ENCODE results near the gene TRAF3IP1.

Gene TRAF3IP1

DNA sequence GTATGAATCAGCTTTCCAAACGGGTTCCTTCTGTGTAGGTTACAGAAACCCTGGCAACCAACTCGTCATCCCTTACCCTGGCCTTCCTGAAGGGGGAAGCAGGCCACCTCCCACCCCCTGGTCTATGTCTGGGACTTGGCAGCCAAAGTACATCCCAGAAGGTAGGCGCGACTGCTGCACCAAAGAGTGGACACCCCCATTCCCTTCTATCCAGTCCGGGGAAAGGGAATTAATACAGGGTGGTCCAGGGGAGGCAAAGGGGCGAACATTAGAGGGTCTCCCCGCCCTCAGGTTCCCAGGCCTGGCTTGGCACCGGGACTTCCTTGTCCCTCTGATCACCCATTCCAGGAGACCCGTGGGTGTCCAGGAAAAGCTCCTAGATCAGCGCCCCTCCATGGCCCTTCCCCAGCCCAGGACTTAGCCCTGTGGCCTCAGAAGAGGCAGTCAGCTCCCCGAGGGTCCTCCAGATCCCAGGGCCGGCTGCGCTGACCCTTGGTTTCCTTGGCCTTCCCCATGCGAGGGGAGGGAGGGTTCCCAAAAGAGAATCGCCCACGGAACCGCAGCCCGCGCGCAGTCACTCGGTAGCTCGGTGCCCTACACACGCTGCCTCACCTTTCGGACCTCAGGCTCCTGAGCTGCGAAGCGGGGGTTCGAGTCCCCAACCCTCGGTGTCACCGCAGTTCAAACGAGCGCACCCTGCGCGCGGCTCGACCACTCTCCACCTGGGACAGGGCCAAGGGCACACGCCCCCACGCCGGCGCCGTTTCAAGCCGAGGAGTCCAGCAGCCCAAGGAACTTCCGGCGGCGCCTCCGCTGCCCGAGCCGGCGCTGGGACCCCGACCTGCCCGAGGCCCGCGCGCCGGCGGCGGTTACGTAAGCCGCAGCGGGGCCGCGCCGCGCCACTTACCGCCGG lies 32.3 kb upstream of the TRAF3IP1 start, which contains the start of gene PER2:
Gene PER2, minus strand, starts transcription at position 874 of the 913 bp plus-strand sequence. CDS start 10,674 bp downstream, outside the sequence.
- peak; percentile 80 to 91 (median 84) for DNase-seq

DNA sequence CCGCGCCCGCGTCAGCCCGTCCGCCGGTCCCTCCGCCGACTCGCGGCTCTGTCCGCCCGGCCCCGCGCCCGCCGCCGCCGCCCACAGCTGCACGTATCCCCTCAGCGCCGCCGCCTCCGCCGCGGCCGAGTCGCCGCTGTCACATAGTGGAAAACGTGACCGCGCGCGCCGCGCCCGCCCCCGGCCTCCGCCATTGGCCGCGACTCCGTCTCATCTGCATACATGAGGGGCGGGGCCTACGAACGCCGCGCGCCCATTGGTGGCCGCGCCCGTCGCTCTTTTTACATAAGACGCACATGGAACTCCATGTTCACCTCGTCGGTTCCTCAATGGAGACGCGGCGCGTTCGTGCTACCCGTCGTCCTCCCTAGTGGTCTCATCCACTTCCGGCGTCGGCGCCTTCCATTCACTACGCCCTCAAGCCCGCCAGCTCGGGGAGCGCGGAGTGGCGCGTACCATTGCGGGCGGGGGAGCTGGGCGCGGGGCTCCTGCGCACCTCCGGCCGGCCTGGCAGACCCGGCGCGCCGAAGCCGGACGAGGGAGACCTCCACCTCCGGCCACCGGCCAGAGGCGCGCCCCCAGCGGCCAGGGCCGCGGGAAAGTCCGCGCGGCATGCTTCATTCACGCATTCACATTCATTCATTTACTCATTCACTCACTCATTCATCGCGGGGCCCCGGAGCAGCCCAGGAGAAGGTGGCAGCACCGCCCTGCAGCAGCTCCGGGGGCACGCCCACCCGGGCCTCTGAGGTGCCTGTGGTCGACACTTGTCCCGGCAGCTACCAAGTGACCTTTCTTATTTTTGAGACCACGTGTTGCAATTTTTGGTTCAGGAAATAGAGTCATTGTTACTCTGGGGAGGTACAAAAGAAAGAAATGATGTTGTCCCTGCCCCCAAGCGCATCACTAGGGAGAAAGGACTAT lies 31.4 kb upstream of the TRAF3IP1 start:
- peak; percentile 98 to 99 (median 99) for DNase-seq

DNA sequence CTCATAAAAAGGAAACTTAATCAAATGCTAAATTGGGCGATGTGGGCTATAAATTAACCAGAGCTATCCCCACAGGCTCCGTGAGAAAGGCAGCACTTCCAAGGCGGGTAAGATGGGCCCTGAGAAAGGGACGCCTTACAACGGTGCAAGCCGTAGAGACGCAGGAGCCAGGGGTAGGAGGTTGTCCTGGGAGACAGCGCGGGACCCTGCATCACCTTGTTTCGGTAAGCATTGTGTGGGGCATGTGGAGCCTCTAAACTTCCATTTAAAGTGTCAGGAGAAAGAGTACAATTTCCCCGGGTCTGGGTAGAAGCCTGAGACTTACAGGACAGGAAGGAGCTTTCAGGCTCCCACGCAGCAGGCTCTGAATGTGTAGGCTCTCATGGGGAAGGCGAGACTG lies 30.7 kb upstream of the TRAF3IP1 start:
- peak in 2 of 4 experiments; percentile 4 to 32 for DNase-seq

DNA sequence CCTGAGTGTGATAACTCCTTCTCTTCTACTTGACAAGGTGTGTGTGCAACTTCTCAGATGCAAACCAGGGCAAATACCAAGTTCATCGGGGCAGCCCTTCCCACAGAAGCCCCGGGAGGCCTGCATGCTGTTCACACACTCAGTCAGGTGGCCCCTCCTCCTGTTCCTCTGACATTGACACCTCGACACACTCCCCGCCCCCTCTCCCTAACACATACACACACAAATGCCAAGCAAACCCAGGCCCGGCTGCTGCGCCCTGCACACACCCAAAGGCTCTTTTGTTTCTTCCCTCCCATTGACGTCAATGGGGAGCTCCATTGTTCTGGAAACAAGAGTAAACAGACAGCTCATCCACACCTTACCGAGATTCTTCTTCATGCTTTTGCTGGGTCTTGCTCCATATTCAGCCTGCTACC lies 30.2 kb upstream of the TRAF3IP1 start:
- DNase-seq: no peak

DNA sequence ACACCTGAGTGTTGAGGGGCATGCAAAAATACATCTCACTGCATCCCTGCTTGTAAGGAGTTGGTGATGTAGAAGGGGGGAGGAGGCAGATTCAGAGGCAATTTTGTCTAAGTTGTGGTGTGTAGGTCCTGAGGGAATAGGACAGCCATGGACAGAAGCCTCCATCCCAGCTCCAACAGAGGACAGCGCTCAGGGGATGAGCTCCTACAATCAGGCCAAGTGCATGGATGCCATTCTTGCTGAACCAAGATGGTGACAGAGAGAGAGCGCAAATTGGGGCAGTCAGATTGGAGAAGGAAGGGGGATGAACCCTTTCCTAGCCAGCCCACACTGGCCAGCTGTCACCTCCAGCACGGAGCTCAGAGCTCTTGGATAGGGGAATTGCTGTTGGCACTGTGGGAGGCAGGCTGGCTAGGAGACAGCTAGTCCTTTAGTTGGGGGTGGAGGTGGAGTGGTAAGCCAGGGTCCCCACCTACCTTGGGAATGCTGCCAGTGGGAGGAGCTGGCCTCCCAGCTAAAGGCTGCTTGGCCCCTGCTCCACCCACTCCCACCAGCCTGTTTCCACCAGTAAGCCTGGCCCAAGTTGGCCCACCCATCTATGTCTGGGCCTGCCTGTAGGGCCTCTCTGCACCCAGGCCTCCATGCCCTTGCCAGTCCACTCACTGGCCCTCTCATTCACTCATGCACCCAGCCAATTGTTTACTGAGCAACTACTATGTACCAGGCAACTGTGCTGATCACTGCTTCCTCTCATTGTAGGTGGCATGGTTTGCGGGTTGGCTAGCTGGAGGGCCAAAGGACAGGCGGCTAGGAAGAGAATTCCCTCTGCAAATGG lies 29.4 kb upstream of the TRAF3IP1 start:
- DNase-seq: no peak

DNA sequence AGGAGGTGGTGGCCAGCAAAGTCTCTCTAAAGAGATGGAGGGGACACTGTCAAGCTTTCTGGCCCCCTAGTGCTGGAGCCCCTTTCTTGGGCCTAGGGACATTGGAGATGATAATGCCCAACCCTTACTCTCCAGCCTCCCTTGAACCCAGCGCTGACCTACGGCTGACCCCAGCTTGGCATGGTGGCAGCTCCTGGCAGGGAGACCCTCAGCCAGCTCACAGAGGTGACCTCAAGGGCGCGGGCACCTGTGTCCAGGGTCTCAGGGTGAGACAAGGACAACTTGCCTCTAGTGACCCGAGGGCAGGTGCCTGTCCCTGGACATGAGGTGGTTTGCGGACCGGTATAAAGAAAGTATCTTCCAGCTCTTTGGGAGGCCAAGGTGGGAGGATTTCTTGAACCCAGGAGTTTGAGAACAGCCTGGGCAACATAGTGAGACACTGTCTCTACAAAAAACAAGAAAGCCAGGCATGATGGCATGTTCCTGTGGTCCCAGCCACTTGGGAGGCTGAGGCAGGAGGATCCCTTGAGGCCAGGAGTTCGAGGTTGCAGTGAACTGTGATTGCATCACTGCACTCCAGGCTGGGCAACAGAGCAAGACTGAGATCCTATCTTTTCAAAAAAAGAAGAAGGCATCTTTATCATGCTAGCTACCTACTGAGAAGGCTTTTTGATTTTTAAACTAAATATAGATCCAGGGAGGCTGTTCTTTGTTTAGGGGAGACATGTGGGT lies 28.6 kb upstream of the TRAF3IP1 start:
- DNase-seq: no peak

DNA sequence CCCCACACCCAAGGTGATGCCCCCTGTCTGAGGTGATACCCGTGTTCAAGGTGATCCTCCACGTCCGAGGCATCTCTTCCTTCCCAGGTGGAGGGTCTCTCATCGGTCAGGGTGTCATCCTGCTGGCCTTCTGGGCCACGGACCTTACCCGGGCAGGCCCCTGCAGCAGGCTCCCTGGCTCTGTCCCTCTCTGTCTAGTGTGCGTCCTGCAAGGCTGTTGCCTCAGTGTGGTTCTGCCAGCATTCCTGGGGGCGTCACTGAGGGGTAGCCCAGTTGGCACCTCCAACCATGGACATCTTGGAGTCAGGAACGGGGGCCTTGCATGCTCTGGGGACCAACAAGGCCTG lies 26.3 kb upstream of the TRAF3IP1 start:
- DNase-seq: no peak

DNA sequence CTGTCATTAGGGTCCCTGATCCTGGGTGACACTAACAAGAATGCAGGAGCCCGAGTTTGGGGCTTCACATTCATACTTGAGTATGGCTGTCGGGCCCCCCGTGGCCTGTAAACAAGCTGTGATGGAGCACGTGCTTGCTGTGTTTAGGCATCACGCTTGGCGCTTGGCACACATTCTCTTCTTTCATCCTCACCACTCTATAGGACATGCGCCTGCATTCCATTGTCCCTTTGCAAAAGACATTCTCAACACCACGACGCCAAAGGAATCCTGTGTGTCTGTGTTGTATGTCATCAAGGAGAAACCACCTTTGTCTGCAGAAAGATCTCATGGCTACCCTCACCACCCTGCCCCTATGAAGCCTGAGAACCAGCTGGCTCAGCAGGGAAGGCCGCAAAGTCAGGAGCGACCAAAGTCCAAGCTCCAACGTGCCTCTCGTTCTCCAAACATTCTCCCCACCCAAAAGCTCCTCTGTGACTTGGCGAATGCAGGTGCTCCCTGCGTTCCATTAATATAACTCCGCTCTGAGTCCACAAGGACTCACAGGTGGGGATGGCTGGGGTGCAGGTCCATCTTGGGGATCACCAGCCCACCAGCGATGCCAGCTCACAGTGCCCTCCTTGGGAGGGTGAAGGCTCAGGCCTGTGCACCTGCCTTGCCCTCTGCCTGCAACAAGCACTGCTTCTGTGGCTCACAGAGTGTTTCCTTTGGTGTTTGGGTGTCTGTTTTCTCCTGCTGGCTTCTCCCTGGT lies 25.8 kb upstream of the TRAF3IP1 start:
- DNase-seq: no peak

DNA sequence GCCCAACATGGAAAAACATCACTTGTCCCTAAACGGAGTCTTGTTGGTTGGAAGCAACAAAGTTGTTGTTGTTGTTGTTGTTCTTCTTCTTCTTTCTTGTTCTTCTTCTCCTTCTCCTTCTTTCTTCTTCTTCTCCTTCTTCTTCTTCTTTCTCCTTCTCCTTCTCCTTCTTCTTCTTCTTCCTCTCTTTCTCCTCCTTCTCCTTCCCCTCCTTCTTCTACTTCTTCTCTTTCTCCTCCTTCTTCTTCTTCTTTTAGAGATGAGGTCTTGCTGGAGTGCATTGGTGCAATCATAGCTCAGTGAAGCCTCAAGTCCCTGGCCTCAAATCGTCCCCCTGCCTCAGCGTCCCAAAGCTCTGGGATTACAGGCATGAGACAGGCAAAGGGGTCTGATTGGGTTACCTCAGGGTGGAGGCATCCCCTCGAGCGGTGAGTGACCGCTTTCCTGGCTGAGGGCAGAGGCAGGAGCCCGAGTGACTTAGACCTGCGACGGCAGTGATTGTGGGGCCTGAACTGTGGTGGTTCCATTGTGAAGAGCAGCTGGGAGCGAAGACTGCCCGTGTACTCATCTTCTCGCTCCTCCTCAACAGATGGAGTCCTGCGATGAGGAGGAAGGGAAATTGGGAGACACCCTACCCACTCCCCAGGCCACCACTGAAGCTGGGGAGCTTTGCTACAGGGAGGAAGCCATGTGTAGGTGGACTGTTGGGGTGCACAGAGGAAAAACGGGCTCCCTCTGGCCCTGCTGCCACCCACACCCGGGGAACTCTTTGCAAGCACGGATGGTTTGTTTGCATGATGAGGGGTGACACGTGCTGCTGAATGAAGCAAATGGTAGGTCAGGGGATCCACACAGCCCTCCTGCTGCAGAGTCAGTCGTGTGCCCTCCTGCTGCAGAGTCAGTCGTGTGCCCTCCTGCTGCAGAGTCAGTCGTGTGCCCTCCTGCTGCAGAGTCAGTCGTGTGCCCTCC lies 24.9 kb upstream of the TRAF3IP1 start:
- no peak for DNase-seq

DNA sequence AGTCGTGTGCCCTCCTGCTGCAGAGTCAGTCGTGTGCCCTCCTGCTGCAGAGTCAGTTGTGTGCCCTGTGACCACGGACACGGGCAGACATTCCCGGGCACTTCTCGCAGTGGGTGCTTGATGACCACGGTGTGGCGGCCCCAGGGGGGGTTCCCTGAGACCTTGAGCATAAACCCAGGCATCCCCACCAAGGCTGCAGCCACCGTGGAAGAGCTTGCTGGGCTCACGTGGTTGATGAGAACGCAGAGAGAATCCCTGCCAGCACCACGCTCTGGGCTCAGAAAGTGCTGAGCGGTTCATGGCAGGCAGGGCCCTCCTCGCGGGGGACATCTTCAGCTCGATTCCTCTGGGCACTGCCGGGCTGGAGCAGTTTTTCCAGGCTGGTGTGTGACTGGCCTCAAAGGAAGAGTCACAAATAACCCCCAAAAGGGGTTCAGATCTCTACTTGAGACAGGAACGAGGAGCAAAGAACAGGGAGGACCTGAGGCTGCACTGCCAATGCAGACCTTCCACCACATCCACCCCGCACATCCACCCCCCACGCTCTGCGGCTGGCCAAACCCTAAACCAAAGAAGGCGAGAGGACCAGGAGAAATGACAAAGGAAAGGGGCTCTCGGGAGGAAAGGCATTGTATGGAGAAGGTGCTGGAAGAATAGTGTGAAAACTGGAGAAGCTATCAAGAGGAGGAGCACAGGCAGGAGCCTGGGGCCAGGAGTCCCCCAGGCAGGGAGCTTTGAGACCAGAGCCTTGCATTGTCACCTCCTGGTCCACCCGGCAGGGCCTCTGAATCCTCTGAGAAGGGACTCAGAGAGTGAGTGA lies 23.5 kb upstream of the TRAF3IP1 start:
- DNase-seq: no peak

DNA sequence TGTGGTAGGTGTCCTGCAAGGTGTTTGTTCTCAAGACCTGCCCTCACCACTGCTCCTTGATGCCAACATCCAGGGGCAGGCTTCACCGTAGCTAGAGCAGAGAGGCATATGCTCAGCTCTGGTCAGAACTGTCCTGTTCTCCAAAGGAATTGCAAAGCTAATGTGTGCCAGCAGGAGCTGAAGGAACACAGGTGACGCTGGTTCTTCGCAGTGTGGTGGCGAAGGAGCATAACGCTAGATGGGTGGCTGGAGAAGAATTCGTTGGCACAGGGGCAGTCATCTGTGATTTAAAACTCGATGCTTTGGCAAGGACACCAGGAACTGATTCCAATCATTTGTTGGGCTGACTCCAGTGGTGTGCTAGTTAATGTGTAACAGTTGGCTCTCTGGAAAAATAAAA lies 20.5 kb upstream of the TRAF3IP1 start:
- no peak for DNase-seq

DNA sequence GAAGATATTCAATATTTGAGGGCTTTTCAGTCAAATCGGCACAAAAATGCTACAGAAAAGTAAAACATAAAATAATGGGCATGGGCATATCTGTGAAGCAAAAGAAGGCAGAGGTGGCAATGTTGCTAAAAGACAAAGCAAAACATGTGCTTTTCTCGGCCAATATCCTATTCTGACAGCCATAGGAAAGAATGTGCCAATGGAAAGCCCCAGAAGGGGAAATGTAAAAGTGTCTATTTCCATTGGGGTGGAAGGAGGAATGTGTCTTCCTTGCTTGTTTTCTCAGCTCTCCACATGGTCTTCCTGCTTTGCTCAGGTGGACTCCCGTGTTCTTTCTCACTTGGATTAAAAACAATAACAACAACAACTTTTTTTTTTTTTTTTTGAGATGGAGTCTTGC lies 18.2 kb upstream of the TRAF3IP1 start:
- no peak for DNase-seq

DNA sequence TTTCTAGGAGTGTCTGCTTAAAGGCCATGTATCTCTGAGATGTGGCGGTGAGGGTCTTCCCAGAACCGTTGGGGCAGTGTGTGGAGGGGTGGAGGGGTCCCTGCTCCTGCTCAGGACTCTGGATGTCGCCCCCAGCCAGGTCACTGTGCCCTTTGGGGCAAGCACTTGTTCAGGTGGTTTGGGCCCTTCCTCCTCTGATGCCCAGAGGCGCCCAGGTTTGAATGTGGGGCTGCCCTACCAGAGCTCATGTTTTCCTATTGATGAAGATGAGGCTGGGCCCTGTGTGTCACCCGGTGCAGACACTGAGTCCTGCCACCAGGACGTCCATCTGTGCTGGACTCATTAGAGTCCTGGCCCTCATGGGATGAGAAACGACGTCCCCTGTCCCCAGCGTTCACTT lies 17.6 kb upstream of the TRAF3IP1 start:
- no peak for DNase-seq

DNA sequence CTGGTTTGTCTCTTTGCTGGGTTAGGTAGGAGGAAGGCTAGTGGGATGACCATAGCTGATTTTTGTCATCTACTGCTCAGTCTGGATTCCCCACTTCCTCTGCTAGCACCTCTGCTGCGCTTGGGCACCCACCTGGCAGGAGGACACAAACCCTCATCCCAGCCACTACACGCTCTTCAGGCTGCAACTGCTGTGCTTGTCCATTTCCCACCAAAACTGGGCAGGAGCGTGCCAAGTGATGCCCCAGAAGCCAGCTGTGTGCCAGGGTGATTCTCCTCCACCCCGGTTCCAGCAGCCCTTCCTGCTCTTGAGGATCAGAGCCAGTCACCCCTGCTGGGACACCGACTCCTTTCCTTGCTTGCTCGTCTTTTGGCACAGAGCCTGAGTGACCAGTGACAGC lies 16.2 kb upstream of the TRAF3IP1 start:
- no peak for DNase-seq

DNA sequence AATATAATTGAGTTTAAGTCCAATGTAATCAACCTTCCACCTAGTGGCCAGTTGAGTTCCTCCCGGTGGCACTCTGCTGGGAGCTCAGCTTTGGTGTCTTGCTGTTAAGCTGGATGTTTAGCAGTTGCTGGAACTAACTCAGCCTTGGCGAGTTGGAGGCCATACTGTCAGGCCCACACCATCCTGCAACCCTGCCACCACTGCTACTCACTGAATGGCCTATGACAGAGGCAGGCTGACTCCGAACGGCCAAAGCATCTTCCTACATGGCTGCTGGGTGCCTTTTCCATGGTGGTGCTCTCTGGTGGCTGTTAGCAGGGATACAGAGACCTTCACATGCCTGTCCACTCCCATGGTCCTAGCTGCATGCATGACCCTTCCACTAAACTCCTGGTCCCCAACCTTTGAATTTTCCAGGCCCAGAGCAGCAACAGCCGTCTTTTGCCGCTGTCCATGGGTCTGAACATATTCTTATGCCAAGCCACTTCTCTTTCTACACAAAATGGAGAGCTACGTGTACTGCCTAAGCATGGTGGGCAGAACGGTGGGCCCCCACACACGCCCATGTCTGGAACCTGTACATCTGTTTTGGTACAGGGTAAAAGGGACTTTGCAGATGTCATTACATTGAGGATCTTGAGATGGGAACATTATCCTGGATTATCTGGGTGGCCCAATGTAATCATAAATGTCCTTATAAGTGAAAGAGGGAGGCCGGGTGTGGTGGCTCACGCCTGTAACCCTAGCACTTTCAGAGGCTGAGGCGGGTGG lies 15.0 kb upstream of the TRAF3IP1 start:
- no peak for DNase-seq

DNA sequence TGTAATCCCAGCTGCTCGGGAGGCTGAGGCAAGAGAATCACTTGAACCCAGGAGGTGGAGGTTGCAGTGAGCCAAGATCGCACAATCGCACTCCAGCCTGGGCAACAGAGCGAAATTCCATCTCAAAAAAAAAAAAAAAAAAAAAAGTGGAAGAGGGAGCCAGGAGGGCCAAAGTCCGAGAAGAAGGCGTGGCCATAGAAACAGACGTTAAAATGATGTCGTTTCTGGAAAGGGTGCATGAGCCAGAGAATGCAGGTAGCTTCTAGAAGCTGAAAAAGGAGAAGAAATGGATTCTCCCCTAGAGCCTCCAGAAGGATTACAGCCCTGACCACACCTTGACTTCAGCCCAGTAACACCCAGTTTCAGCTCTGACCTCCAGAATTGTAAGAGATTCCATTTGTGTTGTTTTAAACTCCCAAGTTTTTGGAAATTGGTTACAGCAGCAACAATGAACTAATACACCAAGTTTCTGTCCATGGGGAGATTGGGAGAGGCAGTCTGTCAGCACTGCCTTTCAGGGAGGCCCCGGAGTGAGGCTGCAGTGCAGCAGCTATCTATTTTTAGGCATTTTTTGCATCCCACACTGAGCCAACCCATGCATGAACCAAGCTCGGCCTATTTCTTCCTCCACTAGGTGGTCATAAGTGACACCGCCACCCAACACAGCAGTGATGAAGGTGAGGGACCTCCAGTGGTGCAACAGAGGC lies 14.2 kb upstream of the TRAF3IP1 start:
- no peak for DNase-seq

DNA sequence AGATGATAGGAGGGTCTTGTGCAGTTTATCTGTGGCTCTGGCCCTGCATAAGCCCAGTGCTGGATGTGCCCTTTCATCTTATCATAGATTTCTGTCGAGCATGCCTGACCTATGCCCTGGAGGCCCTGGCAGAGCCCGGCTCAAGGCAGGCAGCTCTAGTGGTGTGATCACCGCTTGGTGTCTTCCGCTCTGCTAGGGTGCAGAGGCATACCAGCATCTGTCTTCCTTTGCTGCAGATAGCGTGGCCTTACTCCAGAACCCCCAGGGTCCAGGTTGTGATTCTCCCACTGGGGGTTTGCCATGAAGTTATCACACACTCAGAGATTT lies 13.7 kb upstream of the TRAF3IP1 start:
- DNase-seq: no peak

DNA sequence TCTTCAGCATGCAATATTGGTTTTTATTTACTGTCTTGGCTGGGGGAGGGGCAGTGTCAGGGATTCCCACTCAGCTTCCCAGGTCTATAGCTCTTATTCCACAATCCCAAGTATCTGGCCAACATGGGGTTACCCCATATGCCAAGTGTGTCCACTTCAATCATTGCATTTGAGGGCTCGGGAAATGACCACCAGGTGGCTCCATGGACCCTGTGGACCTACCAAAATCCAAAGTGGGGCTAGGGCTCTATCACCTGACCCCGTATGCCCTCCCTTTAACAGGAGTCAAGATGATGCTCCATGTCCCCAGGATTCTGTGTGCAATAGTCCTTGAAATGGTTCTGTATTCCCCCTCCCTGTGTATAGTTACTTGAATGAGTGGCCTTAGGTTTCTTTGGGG lies 12.1 kb upstream of the TRAF3IP1 start:
- DNase-seq: no peak

Measured in suppressor macrophage (primary cell).